GM04503 (cell line): ENCODE measurements around the gene LTC4S.
"Not testable (repeated sequence)": the region's sequence is repeated elsewhere in the genome, so short reads cannot be mapped to it uniquely, and the experiment has no call there.

Experiments
- DNase-seq: peaks from one replicate; pipeline ENCODE4 v3.0.0-alpha.2; 2012; ENCODE audit warnings: low read depth

LTC4S gene

DNA sequence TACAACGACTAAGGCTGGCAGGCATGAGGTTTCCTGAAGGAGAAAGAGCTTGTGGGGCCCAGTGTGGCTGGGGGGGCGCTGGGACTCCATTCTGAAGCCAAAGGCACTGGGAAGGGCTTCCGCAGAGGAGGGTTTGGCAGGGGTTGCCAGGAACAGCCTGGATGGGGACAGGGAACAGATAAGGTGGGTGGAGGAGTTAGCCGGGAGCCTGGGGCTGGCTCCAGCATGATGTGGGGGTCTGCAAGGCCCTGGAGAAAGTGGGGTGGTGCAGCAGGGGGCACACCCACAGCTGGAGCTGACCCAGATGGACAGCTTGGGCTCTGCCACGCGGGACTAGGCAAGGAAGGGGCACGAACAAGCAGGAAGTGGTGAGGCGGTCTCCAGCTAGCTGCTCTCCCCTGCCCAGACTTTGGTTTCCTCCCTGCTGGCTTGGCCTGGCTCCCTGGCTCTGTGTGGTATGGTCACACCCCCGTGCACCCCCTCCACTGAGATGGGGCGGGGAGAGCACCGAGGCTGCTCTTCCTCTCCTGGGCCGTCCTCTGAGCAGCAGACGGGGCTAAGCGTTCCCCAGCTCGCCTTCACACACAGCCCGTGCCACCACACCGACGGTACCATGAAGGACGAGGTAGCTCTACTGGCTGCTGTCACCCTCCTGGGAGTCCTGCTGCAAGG lies at the start of gene LTC4S:
LTC4S (plus strand) TSS at position 519 of the 672 bp plus-strand sequence; CDS start at position 614, 95 bp downstream.
- DNase-seq: peak; percentile 20

- not testable (repeated sequence) for DNase-seq
These were observed 49.7 kb upstream of the LTC4S start for GRCh38 chr5:179744106-179744505.

DNA sequence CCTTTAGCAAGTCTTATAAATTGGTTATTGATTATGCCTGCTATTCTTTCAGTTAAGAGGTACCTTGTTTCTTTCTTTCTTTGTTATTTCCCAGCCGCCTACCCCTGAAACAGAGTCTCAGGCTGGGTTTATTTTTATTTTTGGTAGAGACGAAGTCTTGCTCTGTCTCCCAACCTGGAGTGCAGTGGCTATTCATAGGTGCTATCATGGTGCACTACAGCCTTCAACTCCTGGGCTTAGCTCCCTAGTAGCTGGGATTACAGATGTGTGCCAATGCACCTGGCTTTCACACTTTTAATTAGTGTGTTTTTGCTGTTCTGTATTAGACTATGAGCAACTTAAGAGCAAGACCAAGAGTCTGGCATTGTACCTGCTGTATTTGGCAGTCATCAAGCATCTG lies 46.9 kb upstream of the LTC4S start:
- no peak for DNase-seq

GRCh38 chr5:179747811-179748210 lies 46.0 kb upstream of the LTC4S start:
- no peak for DNase-seq

DNA sequence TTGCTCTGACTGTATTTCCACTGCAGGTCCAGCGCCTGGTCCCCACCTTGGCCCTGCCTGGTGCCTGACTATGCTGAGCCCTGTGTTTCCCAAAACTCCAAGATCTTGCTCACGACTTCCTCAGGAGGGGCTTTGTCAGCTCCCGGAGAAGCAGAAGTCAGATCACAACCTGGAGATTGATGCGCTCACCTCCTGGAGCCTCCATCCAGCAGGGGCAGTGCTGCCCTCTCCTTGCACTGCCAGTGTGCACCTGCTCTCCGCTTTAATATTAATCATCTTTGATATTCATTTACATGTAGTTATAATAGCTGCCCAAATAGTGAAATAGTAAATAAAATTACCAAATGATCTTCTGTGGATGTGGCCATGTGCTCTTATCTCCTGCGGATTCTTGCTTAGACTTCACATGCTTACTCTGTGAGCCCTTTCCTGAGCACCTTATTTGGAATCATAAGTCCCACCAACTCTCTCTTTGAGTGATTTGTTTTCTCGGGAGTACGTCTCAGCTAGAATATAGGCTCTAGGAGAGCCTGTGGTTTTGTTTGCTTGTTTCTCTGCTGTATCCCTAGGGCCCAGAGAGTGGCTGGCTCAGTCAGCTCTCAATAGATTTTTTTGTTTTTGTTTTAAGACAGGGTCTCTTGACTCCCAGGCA lies 43.8 kb upstream of the LTC4S start:
- no peak for DNase-seq

DNA sequence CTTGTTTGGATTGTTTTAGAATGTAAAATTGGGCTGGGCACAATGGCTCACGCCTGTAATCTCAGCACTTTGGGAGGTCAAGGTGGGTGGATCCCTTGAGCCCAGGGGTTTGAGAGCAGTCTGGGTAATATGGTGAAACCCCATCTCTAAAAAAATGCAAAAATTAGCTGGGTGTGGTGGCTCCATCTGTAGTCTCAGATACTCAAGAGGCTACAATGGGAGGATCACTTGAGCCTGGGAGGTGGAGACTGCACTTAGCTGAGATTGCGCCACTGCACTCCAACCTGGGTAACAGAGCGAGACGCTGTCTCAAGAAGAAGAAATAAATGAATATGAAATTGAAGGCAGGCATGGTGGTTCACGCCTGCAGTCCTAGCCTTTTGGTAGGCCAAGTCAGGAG lies 39.8 kb upstream of the LTC4S start:
- DNase-seq: no peak

DNA sequence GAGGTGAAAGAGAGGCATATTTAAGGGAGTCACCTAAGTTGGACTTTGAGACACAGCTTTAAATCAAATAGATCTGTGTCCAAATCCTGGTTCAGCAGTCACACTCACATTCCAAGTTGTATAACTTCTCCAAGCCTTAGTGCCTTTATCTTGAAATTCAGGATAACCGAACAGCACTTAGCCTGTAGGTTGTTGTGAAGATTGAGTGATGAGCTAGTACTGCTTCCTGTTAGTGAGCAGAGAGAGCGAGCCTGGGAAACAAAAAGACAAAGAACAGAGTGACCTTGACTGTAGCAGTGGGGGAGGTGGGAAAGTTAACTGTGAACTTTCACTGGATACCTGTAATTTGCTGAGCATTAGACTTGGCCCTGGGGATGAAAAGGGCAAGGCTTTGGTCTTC lies 38.8 kb upstream of the LTC4S start:
- DNase-seq: no peak

- no peak for DNase-seq
These were observed 34.8 kb upstream of the LTC4S start for GRCh38 chr5:179758955-179759354.

GRCh38 chr5:179759581-179760551 lies 33.9 kb upstream of the LTC4S start:
- no peak for DNase-seq

DNA sequence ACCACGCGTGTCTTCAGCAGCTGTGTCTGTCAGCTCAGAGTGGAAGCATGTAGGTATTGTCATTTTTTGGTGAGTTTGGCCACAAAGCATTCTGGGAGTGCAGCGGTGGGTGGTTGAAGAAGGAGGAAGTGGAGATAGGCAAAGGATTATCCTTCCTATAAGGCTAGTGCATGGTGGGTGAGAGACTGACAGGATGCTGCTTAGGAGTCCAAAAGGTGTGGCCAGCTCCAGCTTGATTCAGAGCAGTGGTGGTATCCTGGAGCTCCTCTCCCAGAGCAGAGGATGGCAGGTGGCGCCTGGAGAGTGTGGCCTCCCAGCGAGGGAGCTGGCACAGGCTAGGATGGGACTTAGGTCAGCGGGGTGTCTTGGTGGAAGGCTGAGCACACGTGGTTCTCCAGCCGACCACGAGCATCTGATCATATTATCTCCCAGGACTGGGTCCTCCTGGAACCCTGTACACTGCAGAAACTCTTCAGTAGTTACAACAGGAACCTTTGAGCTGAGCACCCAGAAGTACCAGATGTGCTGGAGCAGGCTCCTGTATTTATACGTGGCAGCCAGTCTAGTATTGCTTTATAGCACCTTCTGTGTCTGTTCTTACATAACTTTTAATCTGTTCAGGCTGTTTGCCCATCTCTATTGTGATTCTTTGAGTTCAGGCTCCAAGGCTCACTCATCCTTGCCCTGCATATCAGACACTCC lies 31.6 kb upstream of the LTC4S start:
- DNase-seq: peak; percentile 43

DNA sequence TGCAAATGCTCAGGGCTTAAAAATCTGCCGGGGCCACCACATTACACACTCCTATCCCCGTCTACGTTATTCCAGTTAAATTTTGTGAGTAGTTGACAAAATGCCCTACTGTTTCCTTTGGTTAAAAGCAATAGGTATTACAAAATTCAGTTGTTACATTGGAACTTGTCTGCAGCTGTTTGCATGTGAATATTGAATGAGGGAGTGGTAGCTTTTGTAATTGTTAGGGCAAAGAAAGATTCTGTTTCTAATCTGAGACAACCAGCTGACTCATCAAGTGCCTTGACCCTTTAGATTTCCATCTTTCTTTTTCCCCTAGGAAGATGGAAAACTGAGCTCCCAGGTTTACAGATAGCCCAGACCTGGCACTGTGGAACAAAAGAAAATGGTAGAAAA lies 31.0 kb upstream of the LTC4S start:
- DNase-seq: no peak

GRCh38 chr5:179763215-179763945 lies 30.4 kb upstream of the LTC4S start:
- DNase-seq: no peak

DNA sequence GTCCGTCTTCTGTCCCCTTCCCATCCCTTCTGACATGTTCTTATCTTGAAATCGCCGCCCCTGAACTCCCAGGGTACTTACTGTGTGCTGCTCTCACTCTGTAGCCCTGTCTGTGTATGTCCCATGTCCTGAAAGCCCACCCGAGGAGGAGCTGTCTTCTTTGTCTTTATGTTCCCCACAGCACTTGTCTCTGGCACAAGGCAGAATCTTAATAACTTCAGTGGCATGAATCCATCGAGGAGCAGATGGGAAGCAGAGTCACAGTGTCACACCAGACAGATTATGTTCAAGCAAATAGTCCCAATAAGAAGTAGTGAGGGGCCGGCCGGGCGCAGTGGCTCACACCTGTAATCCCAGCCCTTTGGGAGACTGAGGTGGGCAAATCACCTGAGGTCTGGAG lies 29.7 kb upstream of the LTC4S start:
- no peak for DNase-seq

DNA sequence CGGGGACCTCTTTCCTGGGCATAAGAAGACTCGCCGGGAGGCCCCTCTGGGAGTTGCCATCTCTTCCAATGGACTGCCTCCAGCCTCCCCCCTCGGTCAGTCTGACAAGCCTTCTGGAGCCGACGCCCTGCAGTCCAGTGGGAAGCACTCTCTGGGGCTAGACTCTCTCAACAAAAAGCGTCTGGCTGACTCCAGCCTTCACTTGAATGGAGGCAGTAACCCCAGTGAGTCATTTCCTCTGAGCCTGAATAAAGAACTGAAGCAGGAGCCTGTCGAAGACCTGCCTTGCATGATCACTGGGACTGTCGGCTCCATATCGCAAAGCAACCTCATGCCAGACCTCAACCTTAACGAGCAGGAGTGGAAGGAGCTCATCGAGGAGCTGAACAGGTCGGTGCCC lies 28.4 kb upstream of the LTC4S start:
- DNase-seq: peak; percentile 61

DNA sequence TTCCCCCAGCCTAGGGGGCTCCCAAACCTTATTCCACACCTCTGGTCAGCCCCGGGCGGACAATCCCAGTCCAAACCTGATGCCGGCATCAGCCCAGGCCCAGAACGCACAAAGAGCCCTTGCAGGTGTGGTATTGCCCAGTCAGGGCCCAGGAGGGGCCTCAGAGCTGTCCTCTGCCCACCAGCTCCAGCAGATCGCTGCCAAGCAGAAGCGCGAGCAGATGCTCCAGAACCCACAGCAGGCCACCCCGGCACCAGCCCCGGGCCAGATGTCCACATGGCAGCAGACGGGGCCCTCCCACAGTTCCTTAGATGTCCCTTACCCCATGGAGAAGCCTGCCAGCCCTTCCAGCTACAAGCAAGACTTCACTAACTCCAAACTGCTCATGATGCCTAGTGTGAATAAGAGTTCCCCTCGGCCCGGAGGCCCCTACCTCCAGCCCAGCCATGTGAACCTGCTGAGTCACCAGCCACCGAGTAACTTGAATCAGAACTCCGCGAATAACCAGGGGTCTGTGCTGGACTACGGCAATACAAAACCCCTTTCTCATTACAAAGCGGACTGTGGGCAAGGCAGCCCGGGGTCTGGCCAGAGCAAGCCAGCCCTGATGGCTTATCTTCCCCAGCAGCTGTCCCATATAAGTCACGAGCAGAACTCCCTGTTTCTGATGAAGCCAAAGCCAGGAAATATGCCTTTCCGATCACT lies 27.6 kb upstream of the LTC4S start:
- no peak for DNase-seq

- DNase-seq: no peak
These were observed 26.9 kb upstream of the LTC4S start for GRCh38 chr5:179766726-179767455.

- DNase-seq: no peak
These were observed 26.2 kb upstream of the LTC4S start for GRCh38 chr5:179767496-179768100.

GRCh38 chr5:179768326-179769085 lies 25.3 kb upstream of the LTC4S start:
- no peak for DNase-seq

GRCh38 chr5:179769271-179769670 lies 24.5 kb upstream of the LTC4S start:
- no peak for DNase-seq
